Panc1 (cell line): ENCODE results near the gene WDR88. TPM values are rescaled to one million over a fixed set of nuclear protein-coding genes. Genes with fewer than 3 reads are reported as not detected.

Source experiments
- ATAC-seq: fragments of 200-7000 bp; cut with Tn5 transposase; 2 replicates; pipeline ENCODE4 v1.9.1; 2020; ENCODE audit warnings: mild to moderate bottlenecking, moderate library complexity
- BruUV-seq: library from RNA; stranded (reverse); fragments of 400-500 nt; replicated peaks from 2 replicates; lab custom pipeline; 2021; lab: Mats Ljungman, UMichigan
- CTCF ChIA-PET: fragments of 300-600 bp; sonication (Branson Sonifier 250); formaldehyde crosslinking; loops from one replicate; lab custom pipeline; 2022; ENCODE audit warnings: antibody characterized with exemption; lab: Charles Lee
- POLR2A ChIA-PET: fragments of 300-600 bp; sonication (Branson Sonifier 250); formaldehyde crosslinking; loops from one replicate; lab custom pipeline; 2022; ENCODE audit warnings: antibody characterized with exemption; lab: Charles Lee
- DNase-seq: peaks from one replicate; pipeline ENCODE4 v3.0.0-alpha.2; 2010; ENCODE audit warnings: low read depth, low spot score
- H3K27ac ChIP-seq: 2 replicates; pipeline ENCODE4 v1.5.1; 2011; ENCODE audit warnings: mild to moderate bottlenecking, low read length, inconsistent platforms
- H3K27me3 ChIP-seq: fragments of 200-500 bp; sonication (Bioruptor generic); 2 replicates; pipeline ENCODE4 v1.6.0; 2014; ENCODE audit warnings: low read length, inconsistent platforms; ENCODE audit not compliant: control insufficient read depth, insufficient read depth
- H3K36me3 ChIP-seq: fragments of 200-500 bp; sonication (Bioruptor generic); 2 replicates; pipeline ENCODE4 v1.5.1; 2014; ENCODE audit warnings: inconsistent platforms, mild to moderate bottlenecking, low read length, moderate library complexity; ENCODE audit not compliant: control insufficient read depth, insufficient read depth
- H3K4me1 ChIP-seq: 2 replicates; pipeline ENCODE4 v1.5.1; 2011; ENCODE audit warnings: inconsistent platforms, mild to moderate bottlenecking, low read length, moderate library complexity; ENCODE audit not compliant: control insufficient read depth, insufficient read depth
- H3K4me3 ChIP-seq, 2 experiments: 2 replicates each; pipeline ENCODE4 v1.5.1; 2011 to 2012; ENCODE audit warnings: low read depth in 2 of 2, low read length in 2 of 2, mild to moderate bottlenecking in 2 of 2, inconsistent platforms in 1 of 2, moderate library complexity in 1 of 2
- H3K9me3 ChIP-seq: fragments of 200-500 bp; sonication (Bioruptor generic); 2 replicates; pipeline ENCODE4 v1.5.1; 2014; ENCODE audit warnings: low read depth, mild to moderate bottlenecking, inconsistent platforms, low read length, moderate library complexity; ENCODE audit not compliant: control insufficient read depth, insufficient read depth
- POLR2AphosphoS5 ChIP-seq: IDR thresholded peaks from 2 replicates; pipeline ENCODE4 v1.6.1; 2012; ENCODE audit warnings: mild to moderate bottlenecking, low read depth, low read length, moderate library complexity
- REST ChIP-seq, 2 experiments: IDR thresholded peaks; 2 replicates each; pipeline ENCODE4 v1.6.1; 2011 to 2012; ENCODE audit warnings: low read depth in 2 of 2, control low read depth in 1 of 2, low read length in 1 of 2, mild to moderate bottlenecking in 1 of 2, moderate library complexity in 1 of 2; ENCODE audit not compliant: insufficient read depth in 1 of 2
- SIN3A ChIP-seq: IDR thresholded peaks from 2 replicates; pipeline ENCODE4 v1.6.1; 2012; ENCODE audit warnings: low read depth, mild to moderate bottlenecking, low read length, moderate library complexity, borderline replicate concordance; ENCODE audit not compliant: insufficient read depth
- TCF7L2 ChIP-seq: IDR thresholded peaks from 2 replicates; pipeline ENCODE4 v1.6.1; 2011; ENCODE audit warnings: mild to moderate bottlenecking, low read depth, low read length, inconsistent platforms
- in situ Hi-C: cut with HindIII; loops from 2 replicates; pipeline ENCODE4 v1.10.0; 2016; ENCODE audit warnings: low sequenced_read_pairs, low pct_unique_long_range_greater_than_20kb
- intact Hi-C: fragments of 100-400 bp; cut with micrococcal nuclease; formaldehyde crosslinking; loops from one replicate; pipeline ENCODE4 v1.10.0; 2022; ENCODE audit not compliant: unreplicated experiment
- total RNA-seq: library from RNA; stranded (reverse); gene quantifications from one replicate; pipeline ENCODE4 v1.2.1, GENCODE V29; 2021; ENCODE audit not compliant: unreplicated experiment
- TF ChIP-seq, protein P1 (sequence below): fragments of 450-650 bp; IDR thresholded peaks from 2 replicates; pipeline ENCODE4 v1.5.1; 2017; ENCODE audit warnings: mild to moderate bottlenecking

The WDR88 gene
- total RNA-seq, 1 experiment from 2014 or later = 0.31 TPM

- H3K9me3 ChIP-seq = no peaks in the 10 kb centered on the region
- intact Hi-C loops = no loop called here
- H3K36me3 ChIP-seq = no peaks in the 10 kb centered on the region; the same call in 1 of the 2 replicates
- H3K4me1 ChIP-seq = peaks cover 7% of the 10 kb centered on the region
- in situ Hi-C loops = no loop called here
- ATAC-seq (no peak), DNase-seq (no peak)
- H3K27ac ChIP-seq = no peak overlapping the region
- BruUV-seq = no TSS peak
- ChIA-PET POLR2A (no interaction called here), CTCF (no interaction called here)
- TF ChIP-seq TCF7L2 (no peak), POLR2AphosphoS5 (no peak), REST (IDR thresholded peaks at IDR 0.05; ENCODE audit: insufficient read depth in 1 of 2, low read depth in 2 of 2, low read length in 1 of 2) (no peak), SIN3A (no peak)
- TF ChIP-seq, protein P1, sequence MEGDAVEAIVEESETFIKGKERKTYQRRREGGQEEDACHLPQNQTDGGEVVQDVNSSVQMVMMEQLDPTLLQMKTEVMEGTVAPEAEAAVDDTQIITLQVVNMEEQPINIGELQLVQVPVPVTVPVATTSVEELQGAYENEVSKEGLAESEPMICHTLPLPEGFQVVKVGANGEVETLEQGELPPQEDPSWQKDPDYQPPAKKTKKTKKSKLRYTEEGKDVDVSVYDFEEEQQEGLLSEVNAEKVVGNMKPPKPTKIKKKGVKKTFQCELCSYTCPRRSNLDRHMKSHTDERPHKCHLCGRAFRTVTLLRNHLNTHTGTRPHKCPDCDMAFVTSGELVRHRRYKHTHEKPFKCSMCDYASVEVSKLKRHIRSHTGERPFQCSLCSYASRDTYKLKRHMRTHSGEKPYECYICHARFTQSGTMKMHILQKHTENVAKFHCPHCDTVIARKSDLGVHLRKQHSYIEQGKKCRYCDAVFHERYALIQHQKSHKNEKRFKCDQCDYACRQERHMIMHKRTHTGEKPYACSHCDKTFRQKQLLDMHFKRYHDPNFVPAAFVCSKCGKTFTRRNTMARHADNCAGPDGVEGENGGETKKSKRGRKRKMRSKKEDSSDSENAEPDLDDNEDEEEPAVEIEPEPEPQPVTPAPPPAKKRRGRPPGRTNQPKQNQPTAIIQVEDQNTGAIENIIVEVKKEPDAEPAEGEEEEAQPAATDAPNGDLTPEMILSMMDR = no peak
- no peak overlapping the region for H3K4me3 ChIP-seq
- H3K27me3 ChIP-seq = no peaks in the 10 kb centered on the region
Measured at GRCh38 chr19:33199441-33200265, 67.7 kb downstream of the WDR88 start.

DNA sequence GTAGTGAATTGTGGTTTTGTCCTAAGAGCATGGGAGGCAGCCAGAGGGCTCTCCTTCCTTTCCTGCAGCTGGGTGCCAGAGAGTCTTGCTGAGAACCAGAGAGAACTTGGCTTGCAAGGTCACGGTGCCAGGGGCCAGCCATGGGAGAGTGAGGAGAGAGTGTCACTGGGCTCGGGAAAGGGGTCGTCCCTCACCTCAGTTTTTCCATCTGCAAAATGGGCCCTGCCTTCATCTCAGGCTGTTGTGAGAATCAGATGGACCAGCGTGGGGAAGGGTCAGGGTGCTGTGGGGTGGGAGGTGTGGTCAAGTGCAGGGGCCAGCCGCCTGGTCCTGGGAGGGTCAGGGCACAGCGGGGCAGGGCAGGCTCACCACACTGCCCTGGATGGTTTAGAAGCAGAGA, 69.6 kb downstream of the WDR88 start:
- no peaks in the 10 kb centered on the region for H3K36me3 ChIP-seq
- ATAC-seq = no peak
- TF ChIP-seq SIN3A (no peak), REST (IDR thresholded peaks at IDR 0.05; ENCODE audit: insufficient read depth in 1 of 2, low read depth in 2 of 2, low read length in 1 of 2) (no peak), POLR2AphosphoS5 (no peak), TCF7L2 (no peak)
- TF ChIP-seq, protein P1 = no peak
- intact Hi-C loops = no loop called here
- no peaks in the 10 kb centered on the region for H3K4me1 ChIP-seq
- POLR2A ChIA-PET = no interaction called here
- no peak for DNase-seq
- BruUV-seq = no TSS peak
- CTCF ChIA-PET = interaction anchor here (0.6 kb wide), 1 partner anchor 458 kb away, joined by 8 read pairs; no protein-coding TSS in a partner anchor
- H3K9me3 ChIP-seq = no peaks in the 10 kb centered on the region
- in situ Hi-C loops = no loop called here
- H3K4me3 ChIP-seq = no peak overlapping the region
- no peak overlapping the region for H3K27ac ChIP-seq
- H3K27me3 ChIP-seq = no peaks in the 10 kb centered on the region
